HepG2 (cell line): ENCODE measurements around the gene PKNOX2.

ENCODE experiments used
- ATF2 ChIP-seq: sonication (generic); formaldehyde crosslinking; IDR thresholded peaks from 2 replicates; pipeline ENCODE4 v1.4.0; 2020; ENCODE audit warnings: missing genetic modification reagents
- CC2D1A ChIP-seq: sonication (generic); formaldehyde crosslinking; IDR thresholded peaks from 2 replicates; pipeline ENCODE4 v1.8.1; 2023; ENCODE audit warnings: mild to moderate bottlenecking, missing genetic modification reagents
- EZH2 ChIP-seq: conservative IDR thresholded peaks from 2 replicates; pipeline ENCODE4 v1.6.1; 2012; ENCODE audit warnings: mild to moderate bottlenecking, low read depth, low read length, moderate library complexity
- MIXL1 ChIP-seq: IDR thresholded peaks from 2 replicates; pipeline ENCODE4 v1.6.1; 2016
- NCOA1 ChIP-seq: sonication (generic); formaldehyde crosslinking; IDR thresholded peaks from 2 replicates; pipeline ENCODE4 v1.9.0; 2021; ENCODE audit warnings: missing genetic modification reagents
- REST ChIP-seq, 2 experiments: IDR thresholded peaks; 2 replicates each; pipeline ENCODE4 v1.6.1; 2011 to 2012; ENCODE audit warnings: low read length in 2 of 2, borderline replicate concordance in 1 of 2, low read depth in 1 of 2, mild to moderate bottlenecking in 1 of 2, moderate library complexity in 1 of 2
- SIN3A ChIP-seq: IDR thresholded peaks from 2 replicates; pipeline ENCODE4 v1.6.1; 2011; ENCODE audit warnings: low read depth, mild to moderate bottlenecking, control low read depth, low read length, borderline replicate concordance
- TAF1 ChIP-seq: sonication (generic); formaldehyde crosslinking; IDR thresholded peaks from 2 replicates; pipeline ENCODE4 v1.4.0; 2020; ENCODE audit warnings: missing genetic modification reagents
- ZNF318 ChIP-seq: sonication (generic); formaldehyde crosslinking; IDR thresholded peaks from 2 replicates; pipeline ENCODE4 v1.4.0; 2020; ENCODE audit warnings: mild to moderate bottlenecking, missing genetic modification reagents
- ZNF496 ChIP-seq: sonication (generic); formaldehyde crosslinking; IDR thresholded peaks from 2 replicates; pipeline ENCODE4 v1.8.1; 2023; ENCODE audit warnings: mild to moderate bottlenecking, moderate library complexity, missing genetic modification reagents; ENCODE audit not compliant: insufficient replicate concordance
- ZNF639 ChIP-seq: conservative IDR thresholded peaks from 2 replicates; pipeline ENCODE4 v1.6.1; 2018; ENCODE audit warnings: missing genetic modification reagents
- TF ChIP-seq, protein P1 (sequence below): sonication (generic); formaldehyde crosslinking; IDR thresholded peaks from 2 replicates; pipeline ENCODE4 v1.4.0; 2020; ENCODE audit warnings: missing genetic modification reagents, mild to moderate bottlenecking, borderline replicate concordance
- TF ChIP-seq, protein P2 (sequence below): sonication (generic); formaldehyde crosslinking; IDR thresholded peaks from 2 replicates; pipeline ENCODE4 v1.4.0; 2020; ENCODE audit warnings: missing genetic modification reagents, borderline replicate concordance

- TF ChIP-seq ATF2 (no peak), MIXL1 (no peak), SIN3A (no peak), NCOA1 (CRISPR knock-in tag) (no peak), CC2D1A (no peak), EZH2 (no peak), ZNF318 (CRISPR knock-in tag) (no peak), ZNF496 (CRISPR knock-in tag) (no peak), TAF1 (CRISPR knock-in tag) (no peak), REST (IDR thresholded peaks at IDR 0.05; ENCODE audit: borderline replicate concordance in 1 of 2, low read depth in 1 of 2, low read length in 2 of 2) (no peak), ZNF639 (no peak)
- TF ChIP-seq, protein P1, sequence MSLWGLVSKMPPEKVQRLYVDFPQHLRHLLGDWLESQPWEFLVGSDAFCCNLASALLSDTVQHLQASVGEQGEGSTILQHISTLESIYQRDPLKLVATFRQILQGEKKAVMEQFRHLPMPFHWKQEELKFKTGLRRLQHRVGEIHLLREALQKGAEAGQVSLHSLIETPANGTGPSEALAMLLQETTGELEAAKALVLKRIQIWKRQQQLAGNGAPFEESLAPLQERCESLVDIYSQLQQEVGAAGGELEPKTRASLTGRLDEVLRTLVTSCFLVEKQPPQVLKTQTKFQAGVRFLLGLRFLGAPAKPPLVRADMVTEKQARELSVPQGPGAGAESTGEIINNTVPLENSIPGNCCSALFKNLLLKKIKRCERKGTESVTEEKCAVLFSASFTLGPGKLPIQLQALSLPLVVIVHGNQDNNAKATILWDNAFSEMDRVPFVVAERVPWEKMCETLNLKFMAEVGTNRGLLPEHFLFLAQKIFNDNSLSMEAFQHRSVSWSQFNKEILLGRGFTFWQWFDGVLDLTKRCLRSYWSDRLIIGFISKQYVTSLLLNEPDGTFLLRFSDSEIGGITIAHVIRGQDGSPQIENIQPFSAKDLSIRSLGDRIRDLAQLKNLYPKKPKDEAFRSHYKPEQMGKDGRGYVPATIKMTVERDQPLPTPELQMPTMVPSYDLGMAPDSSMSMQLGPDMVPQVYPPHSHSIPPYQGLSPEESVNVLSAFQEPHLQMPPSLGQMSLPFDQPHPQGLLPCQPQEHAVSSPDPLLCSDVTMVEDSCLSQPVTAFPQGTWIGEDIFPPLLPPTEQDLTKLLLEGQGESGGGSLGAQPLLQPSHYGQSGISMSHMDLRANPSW (CRISPR knock-in tag): no peak
- TF ChIP-seq, protein P2, sequence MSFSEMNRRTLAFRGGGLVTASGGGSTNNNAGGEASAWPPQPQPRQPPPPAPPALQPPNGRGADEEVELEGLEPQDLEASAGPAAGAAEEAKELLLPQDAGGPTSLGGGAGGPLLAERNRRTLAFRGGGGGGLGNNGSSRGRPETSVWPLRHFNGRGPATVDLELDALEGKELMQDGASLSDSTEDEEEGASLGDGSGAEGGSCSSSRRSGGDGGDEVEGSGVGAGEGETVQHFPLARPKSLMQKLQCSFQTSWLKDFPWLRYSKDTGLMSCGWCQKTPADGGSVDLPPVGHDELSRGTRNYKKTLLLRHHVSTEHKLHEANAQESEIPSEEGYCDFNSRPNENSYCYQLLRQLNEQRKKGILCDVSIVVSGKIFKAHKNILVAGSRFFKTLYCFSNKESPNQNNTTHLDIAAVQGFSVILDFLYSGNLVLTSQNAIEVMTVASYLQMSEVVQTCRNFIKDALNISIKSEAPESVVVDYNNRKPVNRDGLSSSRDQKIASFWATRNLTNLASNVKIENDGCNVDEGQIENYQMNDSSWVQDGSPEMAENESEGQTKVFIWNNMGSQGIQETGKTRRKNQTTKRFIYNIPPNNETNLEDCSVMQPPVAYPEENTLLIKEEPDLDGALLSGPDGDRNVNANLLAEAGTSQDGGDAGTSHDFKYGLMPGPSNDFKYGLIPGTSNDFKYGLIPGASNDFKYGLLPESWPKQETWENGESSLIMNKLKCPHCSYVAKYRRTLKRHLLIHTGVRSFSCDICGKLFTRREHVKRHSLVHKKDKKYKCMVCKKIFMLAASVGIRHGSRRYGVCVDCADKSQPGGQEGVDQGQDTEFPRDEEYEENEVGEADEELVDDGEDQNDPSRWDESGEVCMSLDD: no peak
These were observed 92.6 kb downstream of the PKNOX2 start for GRCh38 chr11:125257190-125257579.
